HUES48 (cell line): ENCODE results near the gene GATD1.
"Not testable (repeated sequence)": the region's sequence is repeated elsewhere in the genome, so short reads cannot be mapped to it uniquely, and the experiment has no call there.

Source experiments
- H3K27ac ChIP-seq: one replicate; pipeline ENCODE4 v1.7.0; 2013; ENCODE audit warnings: low read depth, low read length, inconsistent platforms
- H3K27me3 ChIP-seq: 2 replicates; pipeline ENCODE4 v1.6.1; 2013; ENCODE audit warnings: mild to moderate bottlenecking, low read length; ENCODE audit not compliant: control insufficient read depth, insufficient read depth
- H3K36me3 ChIP-seq: 2 replicates; pipeline ENCODE4 v1.6.1; 2013; ENCODE audit warnings: low read length; ENCODE audit not compliant: control insufficient read depth, insufficient read depth
- H3K4me1 ChIP-seq: 2 replicates; pipeline ENCODE4 v1.6.1; 2013; ENCODE audit warnings: mild to moderate bottlenecking, low read length; ENCODE audit not compliant: control insufficient read depth, insufficient read depth
- H3K4me3 ChIP-seq: 2 replicates; pipeline ENCODE4 v1.5.1; 2013; ENCODE audit warnings: mild to moderate bottlenecking, low read depth, low read length
- H3K9ac ChIP-seq: 2 replicates; pipeline ENCODE4 v1.6.1; 2013; ENCODE audit warnings: mild to moderate bottlenecking, low read depth, low read length, moderate library complexity
- H3K9me3 ChIP-seq: 2 replicates; pipeline ENCODE4 v1.6.1; 2013; ENCODE audit warnings: low read length; ENCODE audit not compliant: control insufficient read depth, insufficient read depth

The GATD1 gene

GRCh38 chr11:746289-747157, 30.8 kb downstream of the GATD1 start:
- H3K9me3 ChIP-seq: no peaks in the 10 kb centered on the region
- peak overlapping the region; percentile 91 for H3K27ac ChIP-seq
- H3K4me1 ChIP-seq: peaks cover 15% of the 10 kb centered on the region
- peak overlapping the region; percentile 71 for H3K9ac ChIP-seq
- H3K27me3 ChIP-seq: no peaks in the 10 kb centered on the region
- peak overlapping the region; percentile 89 for H3K4me3 ChIP-seq
- peaks cover 10% of the 10 kb centered on the region for H3K36me3 ChIP-seq

GRCh38 chr11:745428-745827, 31.9 kb downstream of the GATD1 start:
- Histone ChIP-seq H3K9ac (no peak overlapping the region), H3K36me3 (peaks cover 10% of the 10 kb centered on the region), H3K27me3 (no peaks in the 10 kb centered on the region), H3K4me1 (peaks cover 15% of the 10 kb centered on the region), H3K27ac (no peak overlapping the region), H3K9me3 (no peaks in the 10 kb centered on the region), H3K4me3 (no peak overlapping the region)

GRCh38 chr11:742571-743201, 34.6 kb downstream of the GATD1 start:
- Histone ChIP-seq H3K27me3 (no peaks in the 10 kb centered on the region), H3K4me1 (peaks cover 8% of the 10 kb centered on the region), H3K4me3 (no peak overlapping the region), H3K9me3 (no peaks in the 10 kb centered on the region), H3K9ac (no peak overlapping the region), H3K27ac (no peak overlapping the region), H3K36me3 (no peaks in the 10 kb centered on the region)

- Histone ChIP-seq H3K4me3 (no peak overlapping the region), H3K4me1 (peaks cover 8% of the 10 kb centered on the region), H3K9me3 (no peaks in the 10 kb centered on the region), H3K27me3 (no peaks in the 10 kb centered on the region), H3K9ac (no peak overlapping the region), H3K36me3 (no peaks in the 10 kb centered on the region), H3K27ac (no peak overlapping the region)
Observed at GRCh38 chr11:742156-742546, 35.1 kb downstream of the GATD1 start.

- H3K9ac ChIP-seq, H3K9me3 ChIP-seq, H3K27me3 ChIP-seq: not testable (repeated sequence)
Observed at GRCh38 chr11:737899-738298, 39.4 kb downstream of the GATD1 start.

GRCh38 chr11:737366-737765, 39.9 kb downstream of the GATD1 start:
- H3K27me3 ChIP-seq: no peaks in the 10 kb centered on the region
- H3K27ac ChIP-seq: no peak overlapping the region
- H3K4me3 ChIP-seq: no peak overlapping the region
- H3K4me1 ChIP-seq: no peaks in the 10 kb centered on the region
- H3K9ac ChIP-seq: no peak overlapping the region
- no peaks in the 10 kb centered on the region for H3K36me3 ChIP-seq
- H3K9me3 ChIP-seq: no peaks in the 10 kb centered on the region

More at GRCh38 chr11:737899-738298, 39.4 kb downstream of the GATD1 start:
- not testable (repeated sequence) for H3K36me3 ChIP-seq, H3K4me1 ChIP-seq, H3K27ac ChIP-seq, H3K4me3 ChIP-seq

- not testable (repeated sequence) for H3K27me3 ChIP-seq, H3K4me3 ChIP-seq, H3K9me3 ChIP-seq, H3K9ac ChIP-seq, H3K36me3 ChIP-seq, H3K27ac ChIP-seq, H3K4me1 ChIP-seq
Observed at GRCh38 chr11:734541-734940, 42.7 kb downstream of the GATD1 start.

- Histone ChIP-seq H3K36me3 (no peaks in the 10 kb centered on the region), H3K4me1 (no peaks in the 10 kb centered on the region), H3K9ac (no peak overlapping the region)
Observed at GRCh38 chr11:733072-733471, 44.2 kb downstream of the GATD1 start.

GRCh38 chr11:729492-730074, 47.7 kb downstream of the GATD1 start:
- no peak overlapping the region for H3K4me3 ChIP-seq
- H3K4me1 ChIP-seq: peaks cover 5% of the 10 kb centered on the region; the same call in 1 of the 2 replicates
- H3K9ac ChIP-seq: no peak overlapping the region
- no peak overlapping the region for H3K27ac ChIP-seq
- no peaks in the 10 kb centered on the region for H3K9me3 ChIP-seq
- H3K27me3 ChIP-seq: no peaks in the 10 kb centered on the region
- no peaks in the 10 kb centered on the region for H3K36me3 ChIP-seq

More at GRCh38 chr11:733072-733471, 44.2 kb downstream of the GATD1 start:
- Histone ChIP-seq H3K4me3 (no peak overlapping the region), H3K9me3 (no peaks in the 10 kb centered on the region), H3K27me3 (no peaks in the 10 kb centered on the region), H3K27ac (no peak overlapping the region)

- Histone ChIP-seq H3K9ac (no peak overlapping the region), H3K9me3 (no peaks in the 10 kb centered on the region), H3K4me1 (peaks cover 5% of the 10 kb centered on the region; the same call in 1 of the 2 replicates), H3K27ac (no peak overlapping the region), H3K27me3 (no peaks in the 10 kb centered on the region), H3K4me3 (no peak overlapping the region), H3K36me3 (no peaks in the 10 kb centered on the region)
Observed at GRCh38 chr11:728901-729491, 48.3 kb downstream of the GATD1 start.
